H1 (cell line): Measurements from ENCODE around the gene DGKA. TPM values are rescaled to one million over a fixed set of nuclear protein-coding genes. Genes with fewer than 3 reads are reported as not detected.

Source experiments
- CTCF ChIA-PET: fragments of 300-600 bp; sonication (Branson Sonifier 250); formaldehyde crosslinking; loops from one replicate; lab custom pipeline; 2021; ENCODE audit not compliant: partially characterized antibody; lab: Charles Lee
- POLR2A ChIA-PET: fragments of 300-600 bp; sonication (Branson Sonifier 250); formaldehyde crosslinking; loops from one replicate; lab custom pipeline; 2021; ENCODE audit warnings: inconsistent platforms; ENCODE audit not compliant: partially characterized antibody; lab: Charles Lee
- DNase-seq, 2 experiments: peaks; one replicate each; pipeline versions ENCODE4 v3.0.0 to v3.0.0-alpha.2; 2010 to 2022; ENCODE audit warnings: low spot score in 2 of 2, low read depth in 1 of 2, mixed read lengths in 1 of 2
- FAIRE-seq: peaks from 2 replicates; lab custom pipeline; 2011; peaks lifted over from hg19 to GRCh38; lab: Jason Lieb, UNC
- H2AFZ ChIP-seq: 2 replicates; pipeline ENCODE4 v1.8.1; 2012; ENCODE audit warnings: low read length, inconsistent platforms
- H2AK5ac ChIP-seq: 2 replicates; pipeline ENCODE4 v1.6.1; 2013; ENCODE audit warnings: low read depth, low read length
- H2BK120ac ChIP-seq: replicated peaks from 2 replicates; pipeline ENCODE3; 2013; ENCODE audit warnings: low read depth, low read length, inconsistent platforms
- H2BK12ac ChIP-seq: 2 replicates; pipeline ENCODE4 v1.6.1; 2013; ENCODE audit warnings: low read depth, low read length
- H2BK15ac ChIP-seq: 2 replicates; pipeline ENCODE4 v1.6.1; 2013; ENCODE audit warnings: low read length
- H2BK20ac ChIP-seq: 2 replicates; pipeline ENCODE4 v1.6.1; 2013; ENCODE audit warnings: low read length
- H2BK5ac ChIP-seq: 2 replicates; pipeline ENCODE4 v1.6.1; 2013; ENCODE audit warnings: low read depth, low read length
- H3K14ac ChIP-seq: 2 replicates; pipeline ENCODE4 v1.6.1; 2013; ENCODE audit warnings: inconsistent platforms; ENCODE audit not compliant: insufficient read length
- H3K18ac ChIP-seq: 2 replicates; pipeline ENCODE4 v1.6.1; 2013; ENCODE audit warnings: low read length; ENCODE audit errors: extremely low read depth
- H3K23ac ChIP-seq: 2 replicates; pipeline ENCODE4 v1.6.1; 2013; ENCODE audit warnings: inconsistent platforms; ENCODE audit not compliant: insufficient read length
- H3K23me2 ChIP-seq: 2 replicates; pipeline ENCODE4 v1.6.1; 2013; ENCODE audit warnings: low read depth, low read length
- H3K27ac ChIP-seq: 2 replicates; pipeline ENCODE4 v1.6.1; 2011; ENCODE audit warnings: low read depth, low read length, inconsistent platforms
- H3K27me3 ChIP-seq, 4 experiments: replicated peaks in 1 of 4; 1 replicate in 1 of 4; 2 replicates in 3 of 4; pipeline versions ENCODE4 v1.6.1 to v1.8.1; 2011 to 2013; ENCODE audit warnings: low read length in 3 of 4, mild to moderate bottlenecking in 3 of 4, inconsistent platforms in 2 of 4, mixed read lengths in 2 of 4, moderate library complexity in 1 of 4; ENCODE audit not compliant: control insufficient read depth in 3 of 4, insufficient read depth in 3 of 4; ENCODE audit errors: extremely low read depth in 1 of 4
- H3K36me3 ChIP-seq, 4 experiments: 2 replicates each; pipeline versions ENCODE4 v1.6.1 to v1.8.1; 2011 to 2013; ENCODE audit warnings: mild to moderate bottlenecking in 4 of 4, low read length in 3 of 4, moderate library complexity in 2 of 4, control low read depth in 1 of 4, inconsistent platforms in 1 of 4; ENCODE audit not compliant: insufficient read depth in 4 of 4, control insufficient read depth in 2 of 4
- H3K4ac ChIP-seq: replicated peaks from 2 replicates; pipeline ENCODE3; 2013; ENCODE audit warnings: low read length, low read depth, mixed read lengths, inconsistent platforms; ENCODE audit not compliant: insufficient read length
- H3K4me1 ChIP-seq, 4 experiments: replicated peaks in 1 of 4; 1 replicate in 1 of 4; 2 replicates in 3 of 4; pipeline versions ENCODE4 v1.6.1 to v1.8.1; 2011 to 2013; ENCODE audit warnings: low read length in 3 of 4, inconsistent platforms in 2 of 4, mixed read lengths in 1 of 4; ENCODE audit not compliant: insufficient read depth in 4 of 4, control insufficient read depth in 3 of 4
- H3K4me2 ChIP-seq, 2 experiments: 2 replicates each; pipeline versions ENCODE4 v1.6.1 to v1.8.1; 2011 to 2013; ENCODE audit warnings: low read depth in 2 of 2, low read length in 2 of 2, control low read depth in 1 of 2, inconsistent platforms in 1 of 2, mild to moderate bottlenecking in 1 of 2; ENCODE audit not compliant: insufficient read depth in 1 of 2
- H3K4me3 ChIP-seq, 4 experiments: fragments of 200-600, 300-600 bp in 1 of 4; sonication (generic), shearing (Covaris generic), sonication (Bioruptor Twin) in 1 of 4; 2 replicates each; pipeline versions ENCODE4 v1.5.1 to v1.8.1; 2011 to 2016; ENCODE audit warnings: low read length in 4 of 4, low read depth in 3 of 4, control low read depth in 2 of 4, inconsistent platforms in 2 of 4, mild to moderate bottlenecking in 2 of 4, mixed read lengths in 1 of 4, moderate library complexity in 1 of 4; ENCODE audit not compliant: insufficient read depth in 2 of 4; ENCODE audit errors: extremely low read depth in 1 of 4
- H3K56ac ChIP-seq: replicated peaks from 2 replicates; pipeline ENCODE3; 2013; ENCODE audit warnings: low read depth, mild to moderate bottlenecking, mixed read lengths, low read length, inconsistent platforms; ENCODE audit not compliant: insufficient read length
- H3K79me1 ChIP-seq: 2 replicates; pipeline ENCODE4 v1.6.1; 2013; ENCODE audit warnings: low read depth, low read length, control low read depth
- H3K79me2 ChIP-seq, 2 experiments: 2 replicates each; pipeline versions ENCODE4 v1.6.1 to v1.8.1; 2012 to 2013; ENCODE audit warnings: low read length in 2 of 2, mild to moderate bottlenecking in 2 of 2, inconsistent platforms in 1 of 2; ENCODE audit not compliant: insufficient read depth in 2 of 2, control insufficient read depth in 1 of 2
- H3K9ac ChIP-seq, 4 experiments: replicated peaks in 1 of 4; 1 replicate in 1 of 4; 2 replicates in 3 of 4; pipeline versions ENCODE4 v1.6.1 to v1.8.1; 2011 to 2013; ENCODE audit warnings: low read depth in 3 of 4, low read length in 3 of 4, control low read depth in 2 of 4, mild to moderate bottlenecking in 2 of 4, moderate library complexity in 2 of 4, inconsistent platforms in 1 of 4; ENCODE audit errors: extremely low read depth in 1 of 4
- H3K9me3 ChIP-seq, 2 experiments: 2 replicates each; pipeline versions ENCODE4 v1.6.1 to v1.8.1; 2012 to 2013; ENCODE audit warnings: mild to moderate bottlenecking in 2 of 2, moderate library complexity in 2 of 2, control low read depth in 1 of 2, inconsistent platforms in 1 of 2, low read depth in 1 of 2, low read length in 1 of 2, mixed read lengths in 1 of 2; ENCODE audit not compliant: insufficient read depth in 2 of 2
- H4K20me1 ChIP-seq, 2 experiments: replicated peaks in 1 of 2; 2 replicates each; pipeline versions ENCODE3 to v1.8.1; 2011 to 2013; ENCODE audit warnings: inconsistent platforms in 2 of 2, low read length in 2 of 2, mild to moderate bottlenecking in 1 of 2; ENCODE audit not compliant: insufficient read depth in 2 of 2, control insufficient read depth in 1 of 2
- H4K5ac ChIP-seq: 2 replicates; pipeline ENCODE4 v1.6.1; 2013; ENCODE audit warnings: low read length, low read depth, mixed read lengths, inconsistent platforms; ENCODE audit not compliant: insufficient read length
- H4K8ac ChIP-seq: 2 replicates; pipeline ENCODE4 v1.8.0; 2013; ENCODE audit warnings: mild to moderate bottlenecking, moderate library complexity, low read length, inconsistent platforms; ENCODE audit not compliant: insufficient read depth; ENCODE audit errors: extremely low read depth
- H4K91ac ChIP-seq: replicated peaks from 2 replicates; pipeline ENCODE3; 2013; ENCODE audit warnings: low read length, mixed read lengths, inconsistent platforms; ENCODE audit not compliant: insufficient read length
- CBX8 ChIP-seq: fragments of 300-800, 300-1000 bp; sonication (generic); IDR thresholded peaks from 2 replicates; pipeline ENCODE4 v1.7.1; 2016; ENCODE audit warnings: low read depth, low read length, borderline replicate concordance
- CHD1 ChIP-seq: IDR thresholded peaks from 2 replicates; pipeline ENCODE4 v1.6.1; 2012; ENCODE audit warnings: low read depth, low read length, improper control_type of control experiment
- CHD2 ChIP-seq: IDR thresholded peaks from 2 replicates; pipeline ENCODE4 v1.6.1; 2012; ENCODE audit warnings: low read length, improper control_type of control experiment
- EP300 ChIP-seq, 2 experiments: IDR thresholded peaks; 1 replicate in 1 of 2; 2 replicates in 1 of 2; pipeline ENCODE4 v1.6.1; 2011 to 2012; ENCODE audit warnings: low read depth in 2 of 2, low read length in 2 of 2, mild to moderate bottlenecking in 2 of 2, borderline replicate concordance in 1 of 2, inconsistent platforms in 1 of 2, moderate library complexity in 1 of 2
- HDAC2 ChIP-seq, 2 experiments: fragments of 300-600 bp in 1 of 2; sonication (generic) in 1 of 2; IDR thresholded peaks; 2 replicates each; pipeline ENCODE4 v1.6.1; 2011 to 2012; ENCODE audit warnings: low read depth in 2 of 2, low read length in 2 of 2, mild to moderate bottlenecking in 2 of 2, moderate library complexity in 2 of 2, borderline replicate concordance in 1 of 2, inconsistent platforms in 1 of 2
- POLR2A ChIP-seq, 2 experiments: IDR thresholded peaks; 1 replicate in 1 of 2; 2 replicates in 1 of 2; pipeline ENCODE4 v1.6.1; 2011; ENCODE audit warnings: low read depth in 2 of 2, low read length in 2 of 2, mild to moderate bottlenecking in 2 of 2; ENCODE audit errors: control extremely low read depth in 1 of 2
- SRF ChIP-seq: IDR thresholded peaks from 2 replicates; pipeline ENCODE4 v1.6.1; 2011; ENCODE audit warnings: mild to moderate bottlenecking, low read depth, low read length, moderate library complexity
- USF2 ChIP-seq: IDR thresholded peaks from 2 replicates; pipeline ENCODE4 v1.6.1; 2011; ENCODE audit warnings: low read length, improper control_type of control experiment
- YY1 ChIP-seq: IDR thresholded peaks from 2 replicates; pipeline ENCODE4 v1.6.1; 2011; ENCODE audit warnings: low read depth, mild to moderate bottlenecking, low read length
- WGBS, 2 experiments: shearing (Covaris generic) in 1 of 2; methylation state at CpG; one replicate each; pipeline versions ENCODE4 v1.1.6 to v1.1.7; 2013 to 2015; ENCODE audit warnings: low lambda C conversion rate in 2 of 2, mixed read lengths in 2 of 2, inconsistent platforms in 1 of 2, low coverage in 1 of 2, missing lambda C conversion rate in 1 of 2; ENCODE audit not compliant: insufficient replicate concordance in 2 of 2, insufficient coverage in 1 of 2, insufficient read length in 1 of 2; ENCODE audit errors: extremely low coverage in 1 of 2, missing lambda C conversion rate in 1 of 2; 5-methylcytosine and 5-hydroxymethylcytosine counted together
- polyA plus RNA-seq, 7 experiments: library from polyadenylated mRNA; depleted of rRNA in 3 of 7; stranded (reverse) in 5 of 7; unstranded in 2 of 7; fragments of >200 nt in 5 of 7; fragments of 200-250 nt in 2 of 7; gene quantifications; 1 replicate in 5 of 7; 2 replicates in 1 of 7; 4 replicates in 1 of 7; pipeline versions ENCODE4 v1.2.1 to v1.2.3, GENCODE V29; 2011 to 2013; ENCODE audit warnings: missing spikeins in 2 of 7, mixed read lengths in 2 of 7
- total RNA-seq: library from RNA; stranded (reverse); fragmentation: NEBNext Ultra II Directional; extraction: Animal tissue kit (Norgen Biotek cat#: 25700); gene quantifications from 2 replicates; pipeline ENCODE4 v1.2.1, GENCODE V29; 2021

The DGKA gene
- total and polyA plus RNA-seq, 2 of the 8 experiments (the other 6 are each of a cell fraction or from before 2014, with no cell fraction given), result 15.9 to 18.0 TPM

GRCh38 chr12:55899082-55899481, 31.9 kb upstream of the DGKA start:
- no peak overlapping the region for H2BK15ac ChIP-seq
- DNase-seq, result no peak
- no peaks in the 10 kb centered on the region for H4K20me1 ChIP-seq
- no peak overlapping the region for H2AFZ ChIP-seq
- H3K4ac ChIP-seq, result no peak overlapping the region
- H4K91ac ChIP-seq, result no peak overlapping the region
- H3K14ac ChIP-seq, result no peak overlapping the region
- no peak overlapping the region for H2BK120ac ChIP-seq
- H2AK5ac ChIP-seq, result no peak overlapping the region
- H2BK5ac ChIP-seq, result no peak overlapping the region
- H3K79me1 ChIP-seq, result no peaks in the 10 kb centered on the region
- H3K9ac ChIP-seq, result no peak overlapping the region
- H3K4me2 ChIP-seq, result no peak overlapping the region
- no peaks in the 10 kb centered on the region for H3K4me1 ChIP-seq
- no peak overlapping the region for H3K4me3 ChIP-seq
- WGBS, 2 experiments, result 100% methylated on average over 2 of the region's 2 CpGs; no CpG with 5 or more reads in 1 of the 2 experiments
- no peak overlapping the region for H3K56ac ChIP-seq
- H3K9me3 ChIP-seq, result no peaks in the 10 kb centered on the region
- H4K5ac ChIP-seq, result no peak overlapping the region
- H4K8ac ChIP-seq, result no peak overlapping the region
- no peak for TF ChIP-seq USF2
- TF ChIP-seq HDAC2 (IDR thresholded peaks at IDR 0.05; ENCODE audit: borderline replicate concordance in 1 of 2, low read depth in 2 of 2, low read length in 2 of 2), result no peak
- no peak for TF ChIP-seq CHD1
- TF ChIP-seq EP300 (IDR thresholded peaks at IDR 0.05; ENCODE audit: borderline replicate concordance in 1 of 2, low read depth in 2 of 2, low read length in 2 of 2), result no peak
- TF ChIP-seq POLR2A (IDR thresholded peaks at IDR 0.05; ENCODE audit: control extremely low read depth in 1 of 2, low read depth in 2 of 2, low read length in 2 of 2), result no peak
- TF ChIP-seq CBX8, result no peak
- no peak for TF ChIP-seq CHD2
- no peak for TF ChIP-seq SRF
- no peak for TF ChIP-seq YY1
- H3K27me3 ChIP-seq, result no peaks in the 10 kb centered on the region
- no peak overlapping the region for H2BK20ac ChIP-seq
- peaks cover 0 to 22% (median 18%) of the 10 kb centered on the region in 4 experiments; a peak in 7 of 8 replicates for H3K36me3 ChIP-seq
- no peak overlapping the region for H3K23ac ChIP-seq
- no peak overlapping the region for H3K27ac ChIP-seq
- no peak overlapping the region for H2BK12ac ChIP-seq
- no peaks in the 10 kb centered on the region for H3K23me2 ChIP-seq
- H3K79me2 ChIP-seq, result no peaks in the 10 kb centered on the region
- CTCF ChIA-PET, result interaction anchor here (0.6 to 1.2 kb wide), 2 partner anchors 41 to 142 kb away, joined by 3 to 5 read pairs; no protein-coding TSS in a partner anchor
- POLR2A ChIA-PET, result interaction anchor here (0.6 to 1.3 kb wide), 3 partner anchors 13 to 55 kb away, joined by 3 to 6 read pairs (median 4); no protein-coding TSS in a partner anchor
- no peak overlapping the region for H3K18ac ChIP-seq
- no peak for FAIRE-seq
